MM.1S (cell line): Measurements from ENCODE around the gene GTF2H2C.
"Not testable (repeated sequence)": the region's sequence is repeated elsewhere in the genome, so short reads cannot be mapped to it uniquely, and the experiment has no call there.

ENCODE experiments used
- EZH2 ChIP-seq: fragments of 300-600 bp; sonication (generic); optimal IDR thresholded peaks from 2 replicates; pipeline ENCODE3; 2017; ENCODE audit warnings: low read depth, mild to moderate bottlenecking, antibody characterized with exemption, low read length, mixed read lengths
- EZH2phosphoT487 ChIP-seq: fragments of 300-600 bp; sonication (generic); IDR thresholded peaks from 2 replicates; pipeline ENCODE4 v1.6.1; 2018; ENCODE audit warnings: antibody characterized with exemption, low read length
- TF ChIP-seq, protein P1 (sequence below): fragments of 300-600 bp; sonication (generic); IDR thresholded peaks from 2 replicates; pipeline ENCODE4 v1.5.1; 2016; ENCODE audit warnings: antibody characterized with exemption, low read length, mixed read lengths

DNA sequence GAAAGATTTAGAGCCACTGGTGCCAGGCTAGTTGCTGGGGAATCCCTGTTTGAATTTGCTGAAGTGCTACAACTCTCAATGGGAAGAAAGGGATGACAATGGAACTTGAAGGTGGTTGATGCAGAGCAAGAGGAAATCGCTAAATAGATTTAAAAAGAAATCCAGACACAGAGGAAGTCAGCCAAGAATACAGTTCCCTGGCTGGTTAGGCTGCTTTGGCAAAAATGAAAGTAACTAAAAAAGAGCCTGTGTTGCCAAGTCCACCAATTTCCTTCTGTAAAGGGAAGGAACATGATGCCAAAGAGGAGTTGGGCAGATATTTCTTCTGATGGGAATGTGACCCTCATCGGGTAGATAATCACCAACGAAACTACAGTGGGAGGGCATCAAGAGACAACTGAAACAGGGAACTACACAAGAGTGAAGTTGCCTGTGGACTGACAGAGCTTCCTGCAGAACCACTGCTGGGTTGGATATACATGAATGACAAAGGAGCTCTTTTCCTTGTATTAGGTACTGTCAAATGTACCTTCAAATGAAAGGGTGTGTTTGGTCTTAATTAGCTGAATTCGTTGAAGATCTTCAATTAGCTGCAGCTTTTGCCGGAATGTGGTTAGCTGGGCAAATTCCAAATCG lies 49.0 kb downstream of the GTF2H2C start:
- TF ChIP-seq, protein P1, sequence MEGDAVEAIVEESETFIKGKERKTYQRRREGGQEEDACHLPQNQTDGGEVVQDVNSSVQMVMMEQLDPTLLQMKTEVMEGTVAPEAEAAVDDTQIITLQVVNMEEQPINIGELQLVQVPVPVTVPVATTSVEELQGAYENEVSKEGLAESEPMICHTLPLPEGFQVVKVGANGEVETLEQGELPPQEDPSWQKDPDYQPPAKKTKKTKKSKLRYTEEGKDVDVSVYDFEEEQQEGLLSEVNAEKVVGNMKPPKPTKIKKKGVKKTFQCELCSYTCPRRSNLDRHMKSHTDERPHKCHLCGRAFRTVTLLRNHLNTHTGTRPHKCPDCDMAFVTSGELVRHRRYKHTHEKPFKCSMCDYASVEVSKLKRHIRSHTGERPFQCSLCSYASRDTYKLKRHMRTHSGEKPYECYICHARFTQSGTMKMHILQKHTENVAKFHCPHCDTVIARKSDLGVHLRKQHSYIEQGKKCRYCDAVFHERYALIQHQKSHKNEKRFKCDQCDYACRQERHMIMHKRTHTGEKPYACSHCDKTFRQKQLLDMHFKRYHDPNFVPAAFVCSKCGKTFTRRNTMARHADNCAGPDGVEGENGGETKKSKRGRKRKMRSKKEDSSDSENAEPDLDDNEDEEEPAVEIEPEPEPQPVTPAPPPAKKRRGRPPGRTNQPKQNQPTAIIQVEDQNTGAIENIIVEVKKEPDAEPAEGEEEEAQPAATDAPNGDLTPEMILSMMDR, result not testable (repeated sequence)
- TF ChIP-seq EZH2, EZH2phosphoT487: not testable (repeated sequence)
